NCI-H82 treated with DMSO at 0.1 percent for 48 hours (cell line): ENCODE results near the gene PIEZO1.
"Not testable (repeated sequence)": the region's sequence is repeated elsewhere in the genome, so short reads cannot be mapped to it uniquely, and the experiment has no call there.

Source experiments
- DNase-seq: peaks from one replicate; lab custom pipeline; 2025; ENCODE audit not compliant: unreplicated experiment; lab: John Stamatoyannopoulos, UW

PIEZO1 gene

DNA sequence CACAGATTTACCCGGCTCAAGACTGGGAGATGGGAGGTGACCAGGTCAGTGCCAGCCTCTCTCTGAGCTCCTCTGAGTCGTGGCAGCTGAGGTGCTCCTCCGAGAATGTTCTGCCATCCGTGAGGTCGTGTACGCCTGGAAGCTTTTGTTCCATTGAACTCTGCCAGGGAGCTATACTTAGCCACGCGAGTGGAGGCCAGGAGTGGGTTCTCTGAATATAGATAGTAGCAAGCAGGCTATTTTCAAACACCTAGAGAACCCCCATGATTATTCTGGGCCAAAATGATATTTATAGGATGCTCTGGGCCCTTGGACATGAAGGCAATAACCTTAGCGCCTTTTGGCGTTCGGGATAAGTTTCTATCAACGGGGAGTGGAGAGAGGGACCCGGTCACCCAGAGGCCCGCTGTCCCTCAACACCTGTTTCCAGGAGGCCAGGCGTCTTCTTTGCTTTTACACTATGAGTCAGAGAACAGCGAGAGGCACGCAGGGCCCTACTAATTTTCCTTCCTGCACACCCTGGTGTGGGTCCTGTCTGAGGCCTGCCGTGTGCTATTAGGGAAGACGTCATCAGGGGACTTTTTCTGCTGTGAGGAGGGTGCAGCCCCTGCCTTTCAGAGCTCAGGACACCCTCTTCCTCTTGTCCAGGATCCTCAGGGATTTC lies 111.2 kb downstream of the PIEZO1 start:
- DNase-seq = no peak

DNA sequence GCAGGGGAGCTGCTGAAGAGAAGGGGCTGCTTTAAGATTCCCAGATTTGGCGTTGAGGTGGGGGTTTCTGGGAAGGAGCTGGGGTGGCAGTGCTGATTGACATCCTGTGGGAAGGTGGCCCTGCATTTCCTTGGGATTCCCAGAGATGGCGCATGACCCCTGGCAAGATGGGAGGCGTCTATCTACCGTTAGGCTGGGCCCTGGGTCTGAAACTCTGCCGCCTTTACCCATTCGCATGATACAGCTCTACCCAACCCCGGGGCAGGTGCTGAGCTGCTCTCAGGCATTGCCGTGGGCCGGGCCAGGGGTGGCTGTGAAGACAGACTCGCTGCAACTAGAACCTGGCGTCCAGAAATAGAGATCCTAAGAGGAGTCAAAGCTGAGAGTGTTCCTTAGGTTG lies 112.2 kb downstream of the PIEZO1 start:
- no peak for DNase-seq

DNA sequence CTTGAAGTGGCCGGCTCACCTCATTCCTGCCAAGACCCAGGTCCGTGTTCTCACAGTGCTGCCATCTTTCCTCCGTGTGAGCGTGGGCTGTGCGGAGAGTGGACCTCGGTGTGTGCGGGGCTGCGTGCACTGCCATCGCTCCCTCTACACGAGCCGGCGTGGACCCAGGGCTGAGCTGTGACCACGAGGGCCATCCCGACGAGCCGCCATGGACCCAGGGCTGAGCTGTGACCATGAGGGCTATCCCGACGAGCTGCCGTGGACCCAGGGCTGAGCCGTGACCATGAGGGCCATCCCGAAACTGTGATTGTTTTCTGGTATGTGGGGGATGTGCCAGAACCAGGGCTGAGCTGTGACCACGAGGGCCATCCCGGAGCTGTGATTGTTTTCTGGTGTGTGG lies 113.2 kb downstream of the PIEZO1 start:
- DNase-seq = no peak

DNA sequence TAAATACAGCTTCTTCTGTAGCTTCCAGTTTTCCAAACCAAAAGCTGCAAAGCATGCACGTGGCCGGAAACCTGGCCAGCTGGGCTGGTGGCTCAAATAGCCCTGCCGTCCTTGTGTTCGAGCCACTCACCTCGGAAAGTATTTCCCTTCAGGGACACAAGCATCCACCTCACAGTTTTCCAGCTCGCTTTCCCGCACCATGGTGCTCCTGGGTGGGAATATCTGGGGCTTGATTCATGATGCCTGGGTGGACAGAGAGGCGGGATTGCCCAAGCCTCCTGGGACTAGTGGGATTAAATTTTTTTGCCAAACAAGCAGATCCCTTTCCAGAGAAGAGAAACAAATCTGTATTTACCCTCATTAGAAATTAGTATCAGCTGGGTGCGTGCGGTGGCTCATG lies 115.0 kb downstream of the PIEZO1 start:
- DNase-seq = no peak

DNA sequence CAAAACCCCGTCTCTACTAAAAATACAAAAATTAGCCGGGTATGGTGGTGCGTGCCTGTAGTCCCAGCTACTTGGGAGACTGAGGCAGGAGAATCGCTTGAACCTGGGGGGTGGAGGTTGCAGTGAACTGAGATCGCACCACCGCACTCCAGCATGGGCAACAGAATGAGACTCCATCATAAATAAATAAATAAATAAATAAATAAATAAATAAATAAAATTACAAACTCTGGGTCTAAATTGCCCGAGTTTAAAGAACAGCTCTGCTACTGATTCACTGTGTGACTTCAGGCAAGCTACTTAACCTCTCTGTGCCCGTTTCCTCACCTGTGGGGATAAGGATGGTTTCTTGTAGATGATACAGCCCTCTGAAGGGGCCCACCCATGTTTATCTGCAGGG lies 115.5 kb downstream of the PIEZO1 start:
- not testable (repeated sequence) for DNase-seq

DNA sequence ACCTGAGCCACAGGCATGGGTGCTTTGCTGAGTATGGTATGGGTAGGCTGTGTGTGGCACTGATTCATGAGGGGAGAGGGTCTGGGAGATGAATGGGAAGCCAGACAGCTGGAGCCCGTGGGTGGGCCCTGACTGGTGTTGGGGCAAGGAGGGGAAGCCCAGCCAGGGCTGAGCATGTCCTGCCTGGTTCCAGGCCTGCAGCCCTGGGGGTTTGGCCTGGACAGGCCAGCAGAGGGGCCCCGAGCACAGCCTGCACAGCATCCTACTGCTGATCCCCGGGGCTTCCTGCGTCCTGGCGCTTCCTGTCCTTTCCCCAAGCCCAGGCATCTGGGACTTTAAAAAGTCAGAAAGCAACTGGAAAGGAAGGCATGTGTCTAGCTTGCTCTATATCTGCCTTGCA lies 117.6 kb downstream of the PIEZO1 start:
- DNase-seq = no peak

DNA sequence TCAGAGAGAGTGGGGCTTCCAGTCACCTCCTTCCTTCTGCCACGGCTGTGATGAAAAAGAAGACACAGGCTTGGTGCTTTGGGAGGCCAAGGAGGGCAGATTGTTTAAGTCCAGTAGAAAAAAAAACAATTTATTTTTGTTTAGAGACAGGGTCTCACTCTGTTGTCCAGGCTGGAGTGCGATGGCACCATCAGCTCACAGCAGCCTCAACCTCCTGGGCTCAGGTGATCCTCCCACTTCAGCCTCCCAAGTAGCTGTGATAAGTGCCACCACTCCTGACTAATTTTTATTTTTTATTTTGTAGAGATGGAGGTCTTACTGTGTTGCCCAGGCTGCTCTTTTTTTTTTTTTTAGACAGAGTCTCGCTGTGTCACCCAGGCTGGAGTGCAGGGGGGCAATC lies 119.5 kb downstream of the PIEZO1 start:
- DNase-seq = no peak
